HG02884 (cell line): ENCODE measurements around the gene FAM168A.
"Not testable (repeated sequence)": the region's sequence is repeated elsewhere in the genome, so short reads cannot be mapped to it uniquely, and the experiment has no call there.

Experiments used
- ATAC-seq: cut with Tn5 transposase; IDR thresholded peaks from one replicate; pipeline ENCODE4 v1.9.1; 2021; ENCODE audit warnings: mild to moderate bottlenecking, moderate library complexity; ENCODE audit not compliant: unreplicated experiment

The FAM168A gene

DNA sequence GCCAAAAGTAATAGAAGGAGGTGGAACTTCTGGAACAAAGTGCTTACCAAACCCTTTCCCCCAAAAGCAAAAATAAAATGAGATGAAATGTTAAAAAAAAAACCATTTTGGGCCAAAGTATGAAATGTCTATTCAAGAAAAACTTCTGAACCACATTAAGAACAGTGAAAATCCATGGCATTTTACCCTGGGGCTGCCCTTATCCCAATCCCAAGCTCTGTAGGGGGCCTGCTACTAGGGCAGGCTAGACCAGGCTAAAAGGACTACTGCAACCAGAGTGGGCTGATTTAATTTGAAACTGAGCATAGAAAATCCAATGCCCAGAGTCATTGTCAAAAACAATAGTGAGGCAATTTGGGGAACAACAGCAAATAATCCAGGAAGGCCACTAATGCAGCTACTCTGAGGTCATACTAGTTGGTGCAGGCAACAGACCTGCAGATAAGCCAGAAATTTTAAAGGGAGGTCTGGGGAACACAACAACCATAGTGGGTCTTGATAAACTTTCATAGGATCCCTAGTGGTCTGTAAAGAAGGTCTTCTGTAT lies 122.3 kb downstream of the FAM168A start:
- no peak for ATAC-seq

DNA sequence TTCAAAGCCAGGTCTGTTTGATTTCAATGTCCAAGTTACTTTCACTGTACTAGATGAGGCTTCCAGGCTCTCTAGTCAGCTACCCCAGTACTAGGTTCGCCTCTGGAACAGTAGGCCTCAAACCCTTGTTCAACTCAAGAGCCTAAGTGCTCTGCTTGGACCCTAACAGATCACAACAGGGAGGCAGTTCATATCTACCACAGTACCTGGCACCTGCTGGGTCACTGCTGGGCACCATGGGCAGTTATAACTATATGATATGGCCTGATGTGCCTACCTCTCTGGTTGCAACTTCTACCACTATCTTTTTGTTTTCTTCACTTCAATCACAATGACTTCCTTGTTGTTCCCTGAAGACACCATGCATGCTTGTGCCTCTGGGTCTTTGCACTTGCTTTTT lies 124.7 kb downstream of the FAM168A start:
- no peak for ATAC-seq

DNA sequence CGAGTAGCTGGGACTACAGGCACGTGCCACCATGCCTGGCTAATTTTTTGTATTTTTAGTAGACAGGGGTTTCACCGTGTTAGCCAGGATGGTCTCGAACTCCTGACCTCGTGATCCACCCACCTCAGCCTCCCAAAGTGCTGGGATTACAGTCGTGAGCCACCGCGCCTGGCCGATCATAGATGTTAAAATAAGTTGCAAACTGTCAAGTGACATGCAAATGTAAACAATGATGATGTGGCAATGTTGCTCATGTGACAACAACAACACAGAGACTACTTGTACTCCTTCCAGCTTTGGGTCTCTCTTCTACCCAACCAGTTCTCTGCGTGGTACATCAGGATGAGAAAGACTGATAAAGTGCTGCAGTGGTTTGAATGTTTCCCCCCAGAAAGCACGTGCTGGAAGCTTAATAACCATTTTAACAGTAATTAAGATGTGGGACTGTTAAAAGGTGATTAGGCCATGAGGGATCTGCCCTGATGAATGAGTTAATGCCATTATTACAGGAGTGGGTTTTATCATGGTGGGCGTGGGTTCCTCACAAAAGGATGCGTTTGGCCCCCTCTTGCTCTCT lies 127.8 kb downstream of the FAM168A start:
- ATAC-seq, result not testable (repeated sequence)

DNA sequence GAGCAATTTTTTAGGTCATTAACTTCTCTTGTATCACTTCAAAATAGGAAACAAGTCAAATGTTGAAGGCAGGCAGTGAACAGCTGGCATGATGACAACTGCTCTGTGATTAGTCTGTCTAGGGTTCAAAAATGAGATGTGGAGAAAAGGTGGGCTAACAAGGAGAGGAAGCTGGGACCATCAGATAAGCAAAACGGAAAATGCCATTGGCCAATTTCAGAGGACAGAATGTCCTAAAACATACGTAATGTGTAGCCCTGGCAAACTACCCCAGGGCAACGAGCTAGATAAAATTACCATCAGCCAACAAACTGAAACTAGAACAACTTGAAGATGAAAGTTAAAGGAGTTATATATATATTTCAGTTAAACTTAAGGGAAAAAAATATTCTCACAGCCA lies 128.5 kb downstream of the FAM168A start:
- no peak for ATAC-seq

DNA sequence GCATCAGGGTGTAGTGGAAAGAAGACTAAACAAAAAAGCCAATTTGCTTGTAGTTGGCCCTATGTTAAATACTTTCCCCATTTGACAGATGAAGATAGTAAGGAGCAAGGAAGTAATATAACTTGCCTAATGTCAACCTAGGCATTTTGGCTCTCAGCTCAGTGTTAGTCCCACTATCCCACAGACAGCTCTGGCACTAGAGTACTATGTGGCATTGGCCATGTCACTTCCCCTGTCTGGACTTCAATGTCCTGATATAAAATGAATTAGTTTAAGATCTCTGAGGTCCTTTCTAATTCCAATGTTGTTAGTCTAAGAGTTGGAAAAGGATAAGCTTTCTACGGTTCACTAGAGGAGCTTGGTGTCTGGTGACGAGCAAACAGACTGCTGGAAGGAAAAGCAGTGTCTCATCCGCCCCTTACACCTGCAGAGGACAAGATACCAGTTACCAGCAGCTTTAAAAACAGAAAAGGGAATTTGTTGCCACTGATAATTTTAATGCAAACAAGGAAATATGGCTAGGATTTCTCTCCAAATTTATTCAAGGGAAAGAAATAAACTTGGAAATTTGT lies 129.2 kb downstream of the FAM168A start:
- ATAC-seq, result no peak

DNA sequence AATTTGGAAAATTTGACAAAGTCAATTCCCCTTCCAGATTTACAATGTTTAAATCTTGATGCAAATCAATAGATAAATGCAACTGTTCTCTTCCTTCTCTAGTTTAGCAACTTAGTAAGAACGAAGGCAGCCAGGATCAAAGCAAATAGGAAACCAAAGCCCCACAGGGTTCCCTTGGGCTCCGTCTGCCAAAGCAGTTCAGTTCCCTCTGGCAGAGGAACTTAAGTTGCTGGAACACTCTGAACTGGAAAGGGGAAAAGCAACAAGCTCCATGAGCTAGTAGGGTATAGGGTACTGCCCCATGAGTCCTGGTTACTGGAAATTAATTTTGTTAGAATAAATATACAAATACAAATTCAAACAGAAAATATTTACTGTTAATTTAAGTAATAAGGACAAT lies 130.4 kb downstream of the FAM168A start:
- ATAC-seq, result no peak

DNA sequence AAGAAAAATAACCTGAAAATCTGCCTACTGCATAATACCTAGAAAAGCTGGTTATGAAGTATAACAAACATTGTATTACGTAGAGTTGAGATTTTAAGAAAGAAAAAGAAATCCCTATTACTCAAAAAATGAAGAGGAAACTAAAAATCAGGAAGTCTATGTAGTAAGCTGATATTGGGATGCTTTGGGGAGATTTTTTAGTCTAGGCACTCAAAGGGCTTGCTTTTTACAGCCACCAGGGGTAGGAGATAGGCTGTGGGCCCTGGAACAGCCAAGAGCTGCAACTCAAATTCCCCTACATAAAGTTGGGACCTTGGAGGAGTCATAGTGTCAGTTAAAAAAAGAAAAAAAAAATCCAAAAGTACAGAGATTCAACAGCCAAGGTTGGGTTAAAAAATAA lies 131.3 kb downstream of the FAM168A start:
- ATAC-seq, result no peak

DNA sequence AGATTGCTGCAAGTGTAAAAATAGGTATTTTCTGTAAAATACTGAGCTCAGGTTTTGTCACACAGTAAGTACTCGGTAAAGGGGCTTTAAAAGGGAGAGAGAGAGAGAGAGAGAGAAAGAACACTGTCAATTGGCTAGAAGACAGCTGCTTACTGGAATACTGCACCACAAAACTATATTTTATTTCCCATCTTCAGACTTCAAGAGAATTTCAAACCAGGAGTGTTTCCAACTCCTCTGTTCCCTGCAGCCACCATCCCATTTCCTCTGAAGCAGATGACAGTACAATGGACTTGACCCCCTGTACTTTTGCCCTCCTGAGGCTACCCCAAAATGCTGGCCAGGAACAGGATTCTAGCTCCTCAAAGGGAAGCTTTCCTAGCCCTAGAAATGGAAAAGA lies 132.0 kb downstream of the FAM168A start:
- no peak for ATAC-seq

DNA sequence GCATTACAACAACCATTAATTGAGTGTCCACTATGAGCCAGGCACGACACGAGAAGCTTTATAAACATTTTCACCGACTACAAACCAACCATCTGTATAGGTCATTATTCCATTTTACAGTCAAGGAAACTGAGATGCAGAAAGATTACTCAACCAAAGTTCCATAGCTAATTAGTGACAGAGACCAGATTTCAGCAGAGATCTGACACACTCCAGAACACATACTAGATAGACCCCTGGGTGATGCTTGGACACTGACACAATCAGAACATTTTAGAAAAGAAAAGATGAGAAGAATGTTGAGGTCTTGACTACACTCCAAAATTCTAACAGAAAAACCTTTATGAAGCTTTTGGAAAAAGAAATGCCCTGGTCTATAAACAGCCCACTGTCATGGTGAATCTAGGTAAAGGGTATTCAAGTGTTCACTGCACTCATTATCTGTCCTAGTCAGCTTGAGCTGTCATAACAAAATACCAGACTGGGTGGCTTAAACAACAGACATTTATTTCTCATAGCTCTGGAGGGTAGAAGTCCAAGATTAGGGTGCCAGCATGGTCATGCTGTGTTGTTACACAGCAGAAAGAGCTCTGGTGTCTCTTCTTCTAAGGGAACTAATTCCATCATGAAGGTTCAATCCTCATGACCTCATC lies 132.8 kb downstream of the FAM168A start:
- ATAC-seq, result no peak

DNA sequence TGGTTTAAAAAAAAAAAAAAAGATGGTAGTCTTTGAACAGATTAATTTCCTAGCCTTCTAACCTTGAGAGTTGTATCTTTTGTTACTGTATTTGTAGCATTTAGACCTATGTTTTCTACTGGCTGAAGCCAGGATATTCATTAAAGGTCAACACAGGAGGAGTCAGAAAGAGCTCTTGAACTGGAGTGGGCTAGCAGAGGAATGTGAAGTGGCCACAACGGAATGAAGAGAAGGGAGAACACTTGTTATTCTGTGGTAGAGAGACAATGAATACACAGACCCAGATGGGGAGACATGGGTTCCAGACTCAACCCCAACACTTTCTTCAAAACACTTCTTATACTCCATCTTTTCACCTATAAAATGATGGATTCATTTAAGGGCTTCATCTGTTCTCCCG lies 133.6 kb downstream of the FAM168A start:
- no peak for ATAC-seq

DNA sequence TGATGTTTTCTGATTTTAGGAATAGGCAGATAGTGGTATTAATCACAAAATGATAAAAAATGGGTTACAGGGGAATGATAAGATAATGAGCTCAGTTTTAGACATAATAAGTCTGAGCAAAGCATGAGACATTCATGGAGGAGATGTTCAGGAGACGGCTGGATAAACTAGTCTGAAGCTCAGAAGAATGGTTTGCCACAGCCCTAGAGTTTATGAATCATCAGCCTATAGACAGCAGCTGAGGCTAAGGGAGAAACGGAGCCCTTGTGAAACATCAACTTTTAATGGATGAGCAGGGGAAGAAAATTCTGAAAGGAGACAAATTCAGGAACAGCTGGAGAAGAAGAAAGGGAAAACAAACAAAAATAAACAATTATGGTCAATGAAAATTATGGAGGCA lies 134.6 kb downstream of the FAM168A start:
- ATAC-seq, result no peak

DNA sequence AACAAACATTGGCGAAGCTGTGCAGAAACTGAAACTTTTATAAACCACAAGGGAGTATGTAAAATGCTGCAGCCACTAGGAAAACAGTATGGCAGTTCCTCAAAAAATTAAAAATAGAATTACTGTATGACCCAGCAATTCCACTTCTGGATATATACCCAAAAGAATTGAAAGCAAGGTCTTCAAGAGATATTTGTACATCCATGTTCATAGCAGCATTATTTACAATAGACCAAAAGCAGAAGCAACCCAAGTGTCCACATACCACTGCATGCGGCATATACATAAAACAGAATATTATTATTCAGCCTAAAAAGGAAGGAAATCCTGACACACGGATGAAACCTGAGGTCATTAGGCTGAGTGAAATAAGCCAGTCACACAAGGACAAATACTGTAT lies 135.9 kb downstream of the FAM168A start:
- ATAC-seq, result no peak

DNA sequence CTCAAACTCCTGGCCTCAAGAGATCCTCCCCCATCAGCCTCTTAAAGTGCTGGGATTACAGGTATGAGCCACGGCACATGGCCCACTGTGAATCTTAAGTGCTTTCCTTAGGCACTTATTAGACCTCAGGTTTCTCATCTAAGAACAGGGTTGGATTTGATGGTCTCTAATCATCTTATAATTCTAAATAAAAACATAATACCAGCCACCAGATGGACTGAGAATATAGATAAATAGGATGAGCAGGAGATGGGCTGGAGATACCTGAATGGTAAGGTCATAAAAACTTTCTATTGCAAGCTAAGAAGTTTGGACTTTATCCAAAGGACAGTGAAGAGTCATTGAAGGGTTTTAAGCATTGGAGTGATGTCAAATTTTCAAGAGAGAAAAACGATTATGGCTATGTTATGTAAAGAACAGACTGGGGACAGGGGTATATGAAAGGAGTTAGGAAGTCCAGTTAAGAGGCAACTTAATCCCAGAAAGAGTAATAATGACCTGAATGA lies 136.5 kb downstream of the FAM168A start:
- ATAC-seq, result no peak

DNA sequence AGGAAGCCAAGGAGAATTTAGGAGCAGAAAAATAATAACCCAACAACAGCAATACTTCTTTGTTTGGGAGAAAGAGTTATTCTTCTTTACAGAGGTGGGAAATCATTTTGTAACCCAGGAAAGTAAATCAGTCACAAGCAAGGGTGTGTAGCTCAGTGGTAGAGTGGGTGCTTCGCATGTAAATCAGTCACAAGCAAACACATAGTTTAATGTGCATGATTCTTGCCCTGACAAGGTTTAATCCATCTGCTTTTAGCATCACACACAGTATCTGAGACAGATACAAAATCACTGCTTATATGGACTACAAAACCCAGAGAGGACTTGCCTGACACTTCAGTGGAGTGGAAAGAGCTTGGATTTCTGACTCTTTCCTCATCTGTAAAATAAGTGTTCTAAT lies 139.7 kb downstream of the FAM168A start:
- ATAC-seq, result no peak

DNA sequence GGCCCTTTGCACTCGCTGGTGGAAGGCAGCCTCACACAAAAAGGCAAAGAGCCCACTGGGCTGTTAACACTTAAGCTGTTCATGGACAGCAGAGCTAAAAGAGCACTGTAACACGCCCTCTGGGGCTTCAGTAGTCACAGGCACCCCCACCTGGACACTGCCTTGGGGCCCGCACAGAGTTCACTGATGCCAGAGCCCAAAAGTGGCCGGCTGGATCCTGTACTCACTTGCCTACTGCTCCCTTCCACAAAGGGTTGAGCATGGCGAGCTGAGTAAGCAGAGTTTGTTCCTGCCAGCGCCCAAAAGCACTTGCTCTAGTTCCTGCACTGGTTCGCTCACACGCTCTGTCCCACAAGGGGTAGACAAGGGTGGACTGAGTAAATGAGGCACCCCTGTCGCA lies 142.9 kb downstream of the FAM168A start:
- ATAC-seq, result no peak

DNA sequence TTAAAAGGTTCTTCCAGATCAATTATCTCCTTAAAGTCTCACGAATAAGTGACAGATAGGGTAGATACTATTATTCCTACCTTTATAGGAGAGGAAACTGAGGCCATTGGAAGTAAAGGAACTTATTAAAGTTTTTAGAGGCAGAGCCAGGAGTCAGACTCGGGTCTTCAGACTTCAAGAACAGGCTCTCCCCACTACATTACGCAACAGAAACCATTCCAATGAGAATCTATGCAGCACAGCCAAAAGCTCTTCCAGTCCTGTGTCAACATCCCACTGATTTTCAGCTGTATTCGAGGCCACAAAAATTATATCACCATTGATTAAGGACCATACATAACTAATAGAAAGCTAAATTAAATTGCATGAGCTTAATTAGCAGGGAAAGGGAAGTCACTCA lies 144.3 kb downstream of the FAM168A start:
- no peak for ATAC-seq

DNA sequence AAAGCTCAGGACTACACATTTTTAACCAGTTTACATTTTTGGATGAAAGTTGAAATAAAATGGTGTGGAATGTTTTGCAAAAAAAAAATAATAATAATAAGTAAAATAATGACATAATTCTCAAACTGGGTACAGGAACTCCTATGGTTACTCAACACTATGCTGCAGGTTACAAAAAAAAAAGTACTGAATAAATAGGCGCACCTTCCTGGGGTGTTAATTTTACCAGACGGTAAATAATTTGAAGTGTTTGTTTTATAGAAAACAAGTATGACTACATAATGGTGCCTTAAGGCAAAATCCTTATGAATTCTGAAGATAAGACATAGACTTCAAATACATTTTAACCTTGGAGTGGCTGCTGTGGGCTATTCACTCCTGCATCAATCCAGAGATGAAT lies 145.2 kb downstream of the FAM168A start:
- no peak for ATAC-seq

DNA sequence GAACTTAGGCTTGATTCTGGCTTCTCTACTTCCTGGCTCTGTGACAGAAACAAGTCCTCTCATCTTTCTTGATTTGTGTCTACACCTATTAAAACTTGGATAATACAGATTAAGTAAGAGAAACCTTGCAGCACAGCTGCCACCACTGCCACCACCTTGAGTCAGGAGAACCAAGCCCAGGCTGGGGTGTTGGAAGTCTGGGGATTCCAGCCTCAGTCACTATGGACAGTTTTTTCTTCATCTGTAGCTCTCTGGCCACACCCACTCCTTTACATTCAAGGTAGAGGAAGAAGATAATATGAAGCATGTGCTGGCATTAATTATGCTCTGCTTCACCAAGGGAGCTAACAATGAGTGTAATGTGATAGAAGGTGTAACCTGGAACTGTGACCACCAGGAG lies 146.0 kb downstream of the FAM168A start:
- ATAC-seq, result no peak

DNA sequence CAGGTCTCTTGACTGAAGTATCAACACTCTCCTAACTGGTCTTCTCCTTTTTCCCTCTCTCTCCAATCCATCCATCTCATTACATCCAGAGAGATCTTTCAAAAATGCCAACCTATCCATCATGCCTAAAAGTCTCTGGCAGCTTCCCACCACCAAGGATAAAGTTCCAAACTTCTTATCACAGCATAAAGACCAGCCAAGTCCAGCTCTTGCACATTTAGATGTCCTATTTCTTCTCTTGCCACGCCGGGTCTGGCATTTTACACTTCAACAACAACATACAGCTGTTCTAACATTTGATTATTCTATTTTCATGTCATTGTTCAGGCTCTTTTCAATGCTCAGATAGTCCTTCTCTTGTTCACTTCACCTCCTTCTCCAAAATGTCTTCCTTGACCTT lies 151.1 kb downstream of the FAM168A start:
- no peak for ATAC-seq

DNA sequence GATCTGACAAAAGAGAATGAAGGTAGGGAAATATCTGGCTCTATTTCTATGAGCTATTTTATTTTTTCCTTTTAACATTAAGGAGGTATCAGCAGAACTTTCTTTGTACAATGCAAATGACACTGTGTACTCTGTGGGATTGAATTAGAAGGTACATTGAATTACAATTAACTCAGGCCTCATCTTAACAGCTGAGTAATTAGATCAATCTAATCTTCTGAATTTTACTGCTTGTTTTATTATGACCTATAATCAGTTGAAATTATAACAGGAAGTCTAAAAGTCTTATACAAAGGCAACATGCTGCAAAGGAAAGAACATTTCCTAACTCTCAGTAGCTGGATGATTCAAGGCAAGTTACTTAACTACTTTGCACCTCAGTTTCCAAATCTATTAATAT lies 151.9 kb downstream of the FAM168A start:
- ATAC-seq, result no peak

DNA sequence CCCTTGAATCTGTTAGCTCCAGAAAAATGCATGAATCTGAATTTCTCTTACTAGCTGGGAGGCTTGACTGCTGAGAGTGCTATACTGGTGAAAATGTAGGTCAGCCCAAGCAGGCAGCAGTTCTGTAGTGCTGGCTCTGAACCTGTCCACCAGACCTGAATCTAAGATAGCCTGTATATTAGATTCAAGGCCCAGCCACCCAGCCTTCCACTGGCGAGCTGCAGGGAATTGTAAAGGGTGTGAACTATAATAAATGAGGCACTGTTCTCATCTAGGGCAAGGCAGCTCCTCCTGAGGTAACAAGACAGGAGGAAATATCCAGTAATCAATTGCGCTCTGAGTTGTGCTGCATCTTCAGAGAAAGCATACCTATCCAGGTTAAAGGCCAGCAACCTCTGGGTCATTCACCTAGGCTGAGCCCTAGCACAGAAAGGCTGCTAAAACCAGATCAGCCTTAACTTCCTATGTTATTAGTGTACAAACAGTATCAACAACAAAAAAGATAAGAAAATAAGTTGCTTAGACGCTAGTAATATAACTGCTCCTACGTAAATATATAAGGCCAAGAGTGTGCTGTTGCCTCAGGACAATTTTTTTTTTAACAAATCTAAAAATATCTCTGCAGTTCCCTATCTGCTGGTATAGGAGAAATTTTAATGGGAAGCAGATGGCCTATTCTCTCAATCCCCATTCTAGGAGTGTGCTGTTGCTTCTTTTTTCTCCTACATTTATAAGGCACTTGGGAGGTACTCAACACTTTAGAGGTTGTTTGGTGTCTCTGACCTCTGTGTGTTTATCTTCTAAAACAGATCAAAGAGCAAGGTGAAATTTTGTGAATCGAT lies 158.7 kb downstream of the FAM168A start:
- ATAC-seq, result no peak
